Middle frontal gyrus (tissue), 1 donor: ENCODE data around the gene THOC2.
"Not testable (repeated sequence)": the region's sequence is repeated elsewhere in the genome, so short reads cannot be mapped to it uniquely, and the experiment has no call there.

Source experiments
- DNase-seq: peaks from one replicate; pipeline ENCODE4 v3.0.0-alpha.2; 2015; ENCODE audit warnings: low spot score; ENCODE audit errors: extremely low spot score

Gene THOC2

DNA sequence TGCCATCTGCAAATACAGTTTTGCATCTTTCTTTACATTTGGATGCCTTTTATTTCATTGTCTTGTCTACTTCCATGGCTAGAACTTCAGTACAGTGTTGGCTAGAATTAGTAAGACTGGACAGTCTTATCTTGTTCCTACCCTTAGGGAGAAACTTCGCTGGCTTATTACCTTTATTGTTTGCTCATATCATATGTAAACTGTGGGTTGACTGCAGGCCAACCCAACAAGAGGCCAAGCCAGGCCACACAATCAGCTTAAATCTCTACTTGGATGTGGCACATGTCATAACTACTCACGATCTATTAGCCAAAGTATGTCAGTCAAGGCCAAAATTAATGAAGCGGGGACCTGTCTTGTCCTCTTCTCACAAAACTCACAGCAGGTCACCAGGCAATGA, 144.1 kb downstream of the THOC2 start:
- DNase-seq: no peak

DNA sequence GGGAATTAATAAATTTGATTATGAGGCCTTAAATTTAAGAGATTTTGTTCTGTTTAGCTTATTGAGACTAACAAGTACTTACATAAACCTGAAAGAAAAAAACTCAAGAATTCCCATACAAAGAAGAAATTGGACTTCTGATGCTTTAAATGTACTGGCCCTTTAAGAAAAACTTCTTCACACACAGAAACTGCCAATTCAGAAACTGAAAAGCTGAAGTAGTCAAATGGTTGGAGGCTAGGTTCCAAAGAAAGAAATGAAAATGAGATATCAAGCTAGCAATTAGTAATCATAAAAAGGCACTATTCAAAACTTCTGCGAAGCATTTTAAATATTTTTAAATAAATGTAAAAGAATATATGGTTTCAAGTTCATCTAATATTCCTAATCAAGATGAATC, 151.3 kb downstream of the THOC2 start:
- no peak for DNase-seq

DNA sequence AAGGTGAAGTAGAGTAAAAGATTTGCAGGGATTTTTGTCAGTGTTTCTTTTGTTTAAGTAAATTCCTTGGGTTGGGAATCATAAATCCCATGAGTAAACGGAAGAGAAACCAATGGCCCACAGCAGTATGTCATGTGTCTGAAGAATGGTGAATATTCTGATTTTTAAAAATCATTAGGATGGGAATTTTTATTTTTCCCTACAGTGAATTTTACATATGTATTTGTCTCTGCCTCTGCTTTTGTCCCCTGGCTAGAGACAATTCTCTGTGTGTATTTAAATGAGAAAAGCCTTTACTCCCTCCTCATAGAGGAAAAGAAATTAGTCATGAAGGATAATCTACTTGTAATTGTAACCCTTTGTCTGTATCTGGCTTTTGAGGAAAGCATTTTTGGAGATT, 152.1 kb downstream of the THOC2 start:
- DNase-seq: no peak

DNA sequence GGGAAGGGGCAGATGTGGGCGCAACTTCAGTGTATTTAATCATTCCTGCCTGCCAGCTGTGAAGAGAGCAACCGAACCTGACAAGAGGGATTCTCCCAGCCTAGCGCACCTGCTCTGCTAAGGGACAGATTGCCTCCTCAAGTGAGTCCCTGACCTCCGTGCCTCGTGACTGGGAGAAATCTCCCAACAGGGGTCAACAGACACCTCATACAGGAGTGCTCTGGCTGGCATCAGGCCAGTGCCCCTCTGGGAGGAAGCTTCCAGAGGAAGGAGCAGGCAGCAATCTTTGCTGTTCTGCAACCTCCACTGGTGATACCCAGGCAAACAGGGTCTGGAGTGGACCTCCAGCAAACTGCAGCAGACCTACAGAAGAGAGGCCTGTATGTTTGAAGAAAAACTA, 158.8 kb downstream of the THOC2 start:
- not testable (repeated sequence) for DNase-seq

DNA sequence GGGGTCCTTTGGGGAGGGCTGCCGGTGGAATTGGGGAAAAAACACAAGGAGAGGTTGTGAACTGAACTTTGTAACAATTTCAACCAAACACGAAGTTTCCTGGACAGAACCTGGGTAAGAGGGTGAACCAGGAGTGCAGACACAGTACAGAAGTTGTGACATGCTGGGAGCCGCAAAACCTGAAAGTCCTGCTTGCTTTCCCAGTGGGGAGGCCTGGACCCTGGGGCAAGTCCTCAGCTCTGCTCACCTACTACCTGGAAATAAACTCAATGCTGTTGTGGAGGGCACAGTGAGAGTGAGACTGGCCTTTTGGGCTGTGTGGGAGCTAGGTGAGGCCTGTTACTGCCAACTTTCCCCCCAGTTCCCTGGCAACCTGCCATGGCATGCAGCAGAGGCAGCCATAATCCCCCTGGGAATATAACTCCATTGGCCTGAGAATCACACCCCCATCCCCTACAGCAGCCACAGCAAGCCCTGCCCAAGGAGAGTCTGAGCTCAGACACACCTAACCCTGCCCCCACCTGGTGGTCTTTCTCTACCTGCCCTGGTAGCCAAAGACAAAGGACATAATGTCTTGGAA, 162.8 kb downstream of the THOC2 start:
- DNase-seq: no peak

DNA sequence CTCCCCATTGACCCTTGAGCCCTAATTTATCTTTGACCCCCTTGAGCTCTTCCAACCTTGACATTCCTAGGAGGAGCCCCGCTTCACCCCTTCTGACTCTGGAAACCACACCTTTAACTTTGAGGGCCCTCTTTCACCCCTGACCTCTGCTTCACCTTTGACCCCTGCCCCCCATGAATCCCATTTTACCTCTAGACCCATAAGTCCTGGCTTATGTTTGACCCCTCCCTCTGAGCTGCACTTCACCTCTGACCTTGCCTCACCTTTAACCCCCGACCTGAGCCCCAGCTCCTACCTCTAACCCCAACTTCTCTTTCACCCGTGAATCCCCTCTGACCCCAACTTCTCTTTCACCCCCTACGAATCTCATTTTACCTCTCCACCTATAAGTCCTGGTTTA, 169.7 kb downstream of the THOC2 start:
- DNase-seq: no peak

DNA sequence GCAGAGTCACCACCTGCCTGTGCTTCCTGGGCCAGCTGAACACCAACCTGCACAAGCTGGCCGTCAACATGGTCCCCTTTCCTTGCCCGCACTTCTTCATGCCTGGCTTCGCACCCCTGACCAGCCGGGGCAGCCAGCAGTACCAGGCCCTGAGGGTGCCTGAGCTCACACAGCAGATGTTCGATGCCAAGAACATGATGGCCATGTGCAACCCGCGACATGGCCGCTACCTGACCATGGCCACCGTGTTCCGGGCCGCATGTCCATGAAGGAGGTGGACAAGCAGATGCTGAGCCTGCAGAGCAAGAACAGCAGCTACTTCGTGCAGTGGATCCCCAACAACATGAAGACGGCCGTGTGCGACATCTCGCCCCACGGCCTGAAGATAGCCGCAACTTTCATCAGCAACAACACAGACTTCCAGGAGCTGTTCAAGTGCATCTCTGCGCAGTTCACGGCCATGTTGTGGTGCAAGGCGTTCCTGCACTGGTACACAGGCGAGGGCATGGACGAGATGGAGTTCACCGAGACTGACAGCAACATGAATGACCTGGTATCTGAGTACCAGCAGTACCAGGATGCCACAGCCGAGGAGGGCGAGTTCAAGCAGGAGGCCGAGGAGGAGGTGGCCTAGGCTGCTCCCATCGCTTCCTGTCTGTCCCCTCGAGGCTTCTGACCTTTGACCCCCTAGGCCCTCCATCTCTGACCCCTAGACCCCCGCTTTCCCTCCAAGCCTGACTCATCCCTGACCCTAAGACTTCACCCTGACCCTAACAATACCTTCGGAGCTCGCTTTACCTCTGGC, 170.3 kb downstream of the THOC2 start:
- no peak for DNase-seq

DNA sequence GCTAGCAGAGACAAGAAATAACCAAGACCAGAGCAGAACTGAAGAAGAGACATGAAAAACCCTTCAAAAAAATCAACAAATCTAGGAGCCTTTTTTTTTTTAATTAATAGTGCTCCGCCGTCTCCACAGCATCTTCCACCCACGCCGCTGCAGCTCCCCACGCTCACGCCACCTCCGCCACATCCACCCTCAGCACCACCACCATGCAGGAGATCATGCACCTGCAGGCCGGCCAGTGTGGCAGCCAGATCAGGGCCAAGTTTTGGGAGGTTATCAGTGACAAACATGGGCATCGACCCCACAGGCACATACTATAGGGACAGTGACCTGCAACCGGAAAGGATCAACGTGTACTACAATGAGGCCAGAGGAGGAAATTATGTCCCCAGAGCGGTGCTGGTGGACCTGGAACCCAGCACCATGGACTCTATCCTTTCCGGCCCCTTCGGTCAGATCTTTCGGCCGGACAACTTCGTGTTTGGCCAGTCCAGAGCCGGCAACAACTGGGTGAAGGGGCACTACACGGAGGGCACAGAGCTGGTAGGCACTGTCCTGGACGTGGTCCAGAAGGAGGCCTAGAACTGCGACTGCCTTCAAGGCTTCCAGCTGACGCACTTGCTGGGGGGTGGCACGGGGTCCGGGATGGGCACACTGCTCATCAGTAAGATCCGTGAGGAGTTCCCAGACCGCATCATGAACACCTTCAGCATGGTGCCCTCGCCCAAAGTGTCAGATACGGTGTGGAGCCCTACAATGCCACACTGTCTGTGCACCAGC, 171.2 kb downstream of the THOC2 start:
- no peak for DNase-seq

DNA sequence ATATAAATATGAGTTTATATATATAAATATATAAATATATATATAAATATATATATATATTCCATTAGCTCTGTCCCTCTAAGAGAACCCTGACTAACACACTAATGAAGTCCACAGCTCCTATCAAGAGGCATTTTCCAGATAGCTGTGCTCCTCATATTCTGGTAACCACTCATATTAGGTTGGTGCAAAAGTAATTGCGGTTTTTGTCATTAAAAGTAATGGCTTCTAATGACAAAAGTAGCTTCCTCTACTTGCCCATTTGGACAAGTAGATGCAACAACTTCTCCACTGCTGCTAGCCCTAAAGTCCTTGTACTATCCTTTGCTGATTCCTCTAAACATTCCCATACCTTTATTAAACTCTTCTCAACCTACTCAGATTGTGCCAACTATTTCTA, 182.0 kb downstream of the THOC2 start:
- DNase-seq: no peak
